Measurements from ENCODE around the gene RAB3C.

DNA sequence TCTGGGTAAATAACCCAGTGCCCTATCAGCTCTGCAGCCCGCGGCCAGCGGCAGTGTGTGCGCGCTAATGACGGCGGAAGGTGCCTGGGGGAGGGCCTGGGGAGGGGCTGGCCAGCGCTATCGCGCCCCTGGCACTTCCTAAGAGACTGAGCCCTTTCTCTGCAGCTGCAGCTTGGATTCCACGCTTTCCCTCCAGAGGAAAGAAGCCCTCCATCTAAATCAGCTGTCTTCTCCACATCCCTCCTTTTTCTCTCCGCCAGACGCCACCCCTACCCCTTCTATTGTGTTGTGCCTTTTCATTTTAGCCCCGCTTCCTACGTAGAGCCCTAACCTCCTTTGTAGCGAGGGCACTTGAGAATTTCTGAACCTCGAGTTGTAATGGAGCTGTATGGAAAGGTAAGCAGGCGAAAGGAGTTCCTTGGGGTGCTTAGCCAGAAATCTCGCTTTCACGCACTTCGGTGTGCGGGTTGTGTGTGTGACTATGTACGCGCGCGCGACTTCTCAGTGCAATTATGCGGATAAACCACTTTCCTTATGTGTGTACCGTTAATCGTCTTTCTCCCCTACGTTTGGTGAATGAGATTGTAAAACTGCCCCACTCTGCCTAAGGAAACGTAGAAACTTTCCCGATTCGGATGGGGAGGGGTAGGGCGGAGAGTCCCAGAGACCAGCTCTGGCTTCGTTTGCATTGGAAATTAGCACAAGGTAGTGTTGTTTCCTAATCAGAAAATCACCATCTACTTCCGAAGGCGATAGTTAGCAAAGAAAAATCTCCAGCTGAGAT, 664 bp upstream of the RAB3C start:
- TF ChIP-seq SP1 (IDR thresholded peaks at IDR 0.05) (no peak), HDGF (IDR thresholded peaks at IDR 0.05; ENCODE audit: borderline replicate concordance) (no peak), TARDBP (IDR thresholded peaks at IDR 0.05) (no peak), CTBP1 (IDR thresholded peaks at IDR 0.05; ENCODE audit: borderline replicate concordance) (no peak), FOXM1 (IDR thresholded peaks at IDR 0.05; ENCODE audit: borderline replicate concordance) (no peak), NFRKB (IDR thresholded peaks at IDR 0.05) (no peak), SUZ12 (IDR thresholded peaks at IDR 0.05) (no peak), FOXA1 (IDR thresholded peaks at IDR 0.05) (no peak), ELF4 (IDR thresholded peaks at IDR 0.05) (no peak), FOXK2 (IDR thresholded peaks at IDR 0.05) (no peak), LEF1 (IDR thresholded peaks at IDR 0.05; ENCODE audit: borderline replicate concordance) (no peak), ARNT (IDR thresholded peaks at IDR 0.05) (no peak), BHLHE40 (IDR thresholded peaks at IDR 0.05; ENCODE audit: borderline replicate concordance) (no peak)
- TF ChIP-seq, protein P1, sequence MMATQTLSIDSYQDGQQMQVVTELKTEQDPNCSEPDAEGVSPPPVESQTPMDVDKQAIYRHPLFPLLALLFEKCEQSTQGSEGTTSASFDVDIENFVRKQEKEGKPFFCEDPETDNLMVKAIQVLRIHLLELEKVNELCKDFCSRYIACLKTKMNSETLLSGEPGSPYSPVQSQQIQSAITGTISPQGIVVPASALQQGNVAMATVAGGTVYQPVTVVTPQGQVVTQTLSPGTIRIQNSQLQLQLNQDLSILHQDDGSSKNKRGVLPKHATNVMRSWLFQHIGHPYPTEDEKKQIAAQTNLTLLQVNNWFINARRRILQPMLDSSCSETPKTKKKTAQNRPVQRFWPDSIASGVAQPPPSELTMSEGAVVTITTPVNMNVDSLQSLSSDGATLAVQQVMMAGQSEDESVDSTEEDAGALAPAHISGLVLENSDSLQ (IDR thresholded peaks at IDR 0.05): no peak

Measured in HEK293T (cell line).